ENCODE results near the gene PRDX1.
"Not testable (repeated sequence)": the region's sequence is repeated elsewhere in the genome, so short reads cannot be mapped to it uniquely, and the experiment has no call there.

The PRDX1 gene

GRCh38 chr1:45478121-45478814 lies 43.4 kb downstream of the PRDX1 start:
- no peaks in the 10 kb centered on the region for H4K20me1 ChIP-seq (ENCODE audit: insufficient read depth, low read length)
- H3K36me3 ChIP-seq (ENCODE audit: insufficient read depth, low read length) = no peaks in the 10 kb centered on the region
- H3K4me1 ChIP-seq (ENCODE audit: insufficient read depth, low read length) = no peaks in the 10 kb centered on the region
- no peak overlapping the region for H3K27ac ChIP-seq (ENCODE audit: low read length)
- no peak overlapping the region for H2AFZ ChIP-seq (ENCODE audit: low read depth, low read length)
- no peaks in the 10 kb centered on the region for H3K9me3 ChIP-seq (ENCODE audit: insufficient read depth, low read length, severe bottlenecking)
- no peak overlapping the region for H3K9ac ChIP-seq (ENCODE audit: low read depth, low read length)
- ATAC-seq (ENCODE audit: insufficient read depth, low read depth) (no peak), DNase-seq (no peak)
- no peaks in the 10 kb centered on the region for H3K79me2 ChIP-seq (ENCODE audit: insufficient read depth, low read length)
- no peak overlapping the region for H3K4me2 ChIP-seq (ENCODE audit: insufficient read depth, low read length)
- H3K27me3 ChIP-seq (ENCODE audit: insufficient read depth, low read length, poor library complexity) = no peaks in the 10 kb centered on the region
- TF ChIP-seq CTCF (IDR thresholded peaks at IDR 0.05; ENCODE audit: borderline replicate concordance, extremely low read depth, low read length, poor library complexity, severe bottlenecking) (no peak), EZH2 (IDR thresholded peaks at IDR 0.05; ENCODE audit: borderline replicate concordance, low read depth, low read length, severe bottlenecking) (no peak)
- H3K4me3 ChIP-seq (ENCODE audit: low read depth in 1 of 2, low read length in 2 of 2) = no peak overlapping the region

- H3K27me3 ChIP-seq (ENCODE audit: insufficient read depth, low read length, poor library complexity) = no peaks in the 10 kb centered on the region
- H3K79me2 ChIP-seq (ENCODE audit: insufficient read depth, low read length) = no peaks in the 10 kb centered on the region
- no peaks in the 10 kb centered on the region for H3K36me3 ChIP-seq (ENCODE audit: insufficient read depth, low read length)
- no peaks in the 10 kb centered on the region for H3K4me1 ChIP-seq (ENCODE audit: insufficient read depth, low read length)
- ATAC-seq (ENCODE audit: insufficient read depth, low read depth) (no peak), DNase-seq (no peak)
- H4K20me1 ChIP-seq (ENCODE audit: insufficient read depth, low read length) = no peaks in the 10 kb centered on the region
- H3K9me3 ChIP-seq (ENCODE audit: insufficient read depth, low read length, severe bottlenecking) = no peaks in the 10 kb centered on the region
- no peak overlapping the region for H2AFZ ChIP-seq (ENCODE audit: low read depth, low read length)
- no peak overlapping the region for H3K27ac ChIP-seq (ENCODE audit: low read length)
- no peak overlapping the region for H3K4me2 ChIP-seq (ENCODE audit: insufficient read depth, low read length)
- no peak overlapping the region for H3K4me3 ChIP-seq (ENCODE audit: low read depth in 1 of 2, low read length in 2 of 2)
- no peak for TF ChIP-seq EZH2 (IDR thresholded peaks at IDR 0.05; ENCODE audit: borderline replicate concordance, low read depth, low read length, severe bottlenecking)
- no peak for TF ChIP-seq CTCF (IDR thresholded peaks at IDR 0.05; ENCODE audit: borderline replicate concordance, extremely low read depth, low read length, poor library complexity, severe bottlenecking)
- H3K9ac ChIP-seq (ENCODE audit: low read depth, low read length) = no peak overlapping the region
Measured at GRCh38 chr1:45477646-45478045, 44.0 kb downstream of the PRDX1 start.

GRCh38 chr1:45474194-45474593 lies 47.5 kb downstream of the PRDX1 start:
- DNase-seq; H4K20me1 ChIP-seq (ENCODE audit: insufficient read depth, low read length); H3K9me3 ChIP-seq (ENCODE audit: insufficient read depth, low read length, severe bottlenecking); H2AFZ ChIP-seq (ENCODE audit: low read depth, low read length); H3K27ac ChIP-seq (ENCODE audit: low read length); H3K27me3 ChIP-seq (ENCODE audit: insufficient read depth, low read length, poor library complexity); H3K36me3 ChIP-seq (ENCODE audit: insufficient read depth, low read length); H3K79me2 ChIP-seq (ENCODE audit: insufficient read depth, low read length); H3K4me3 ChIP-seq (ENCODE audit: low read depth in 1 of 2, low read length in 2 of 2); ATAC-seq (ENCODE audit: insufficient read depth, low read depth); H3K4me1 ChIP-seq (ENCODE audit: insufficient read depth, low read length); H3K9ac ChIP-seq (ENCODE audit: low read depth, low read length); H3K4me2 ChIP-seq (ENCODE audit: insufficient read depth, low read length): not testable (repeated sequence)

- Histone ChIP-seq H3K27ac (ENCODE audit: low read length) (no peak overlapping the region), H3K4me3 (ENCODE audit: low read depth in 1 of 2, low read length in 2 of 2) (no peak overlapping the region), H4K20me1 (ENCODE audit: insufficient read depth, low read length) (no peaks in the 10 kb centered on the region), H3K36me3 (ENCODE audit: insufficient read depth, low read length) (no peaks in the 10 kb centered on the region), H3K9me3 (ENCODE audit: insufficient read depth, low read length, severe bottlenecking) (no peaks in the 10 kb centered on the region), H2AFZ (ENCODE audit: low read depth, low read length) (no peak overlapping the region), H3K79me2 (ENCODE audit: insufficient read depth, low read length) (no peaks in the 10 kb centered on the region), H3K4me2 (ENCODE audit: insufficient read depth, low read length) (no peak overlapping the region), H3K27me3 (ENCODE audit: insufficient read depth, low read length, poor library complexity) (no peaks in the 10 kb centered on the region), H3K4me1 (ENCODE audit: insufficient read depth, low read length) (no peaks in the 10 kb centered on the region), H3K9ac (ENCODE audit: low read depth, low read length) (no peak overlapping the region)
- DNase-seq (no peak), ATAC-seq (ENCODE audit: insufficient read depth, low read depth) (no peak)
- no peak for TF ChIP-seq CTCF (IDR thresholded peaks at IDR 0.05; ENCODE audit: borderline replicate concordance, extremely low read depth, low read length, poor library complexity, severe bottlenecking)
- no peak for TF ChIP-seq EZH2 (IDR thresholded peaks at IDR 0.05; ENCODE audit: borderline replicate concordance, low read depth, low read length, severe bottlenecking)
Measured at GRCh38 chr1:45473302-45473701, 48.4 kb downstream of the PRDX1 start.

Measured in DND-41 (cell line).